ENCODE results near the gene RARRES2. TPM values are rescaled to one million over a fixed set of nuclear protein-coding genes. Genes with fewer than 3 reads are reported as not detected.

Gene RARRES2
- total RNA-seq, 1 donor from 2014 or later = 144 TPM

DNA sequence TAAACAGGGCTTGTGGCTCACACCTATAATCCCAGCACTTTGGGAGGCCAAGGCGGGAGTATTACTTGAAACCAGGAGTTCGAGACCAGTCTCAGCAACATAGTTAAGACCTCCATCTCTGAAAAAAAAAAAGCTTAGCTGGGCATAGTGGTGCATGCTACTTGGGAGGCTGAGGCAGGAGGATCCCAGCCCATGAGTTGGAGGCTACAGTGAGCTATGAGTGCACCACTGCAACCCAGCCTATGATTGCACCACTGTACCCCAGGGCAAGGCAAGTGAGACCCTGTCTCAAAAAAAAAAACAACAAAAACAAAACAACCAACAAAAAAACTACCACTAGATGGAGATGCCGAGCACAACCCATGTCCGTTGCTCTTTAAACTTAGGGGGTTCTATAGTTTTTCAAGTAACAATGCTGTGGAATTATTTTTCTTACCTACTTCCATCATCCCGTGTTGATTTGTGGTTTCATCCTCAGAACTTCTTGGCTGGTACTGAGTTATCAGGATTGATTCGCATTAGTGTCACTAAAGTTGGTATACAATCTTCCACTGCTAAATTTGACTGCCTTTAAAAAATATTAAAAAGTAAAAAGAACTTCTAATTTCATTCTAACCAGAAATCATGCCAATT lies 15.0 kb upstream of the RARRES2 start:
- DNase-seq (ENCODE audit: low spot score in 2 of 2) = no peak
- intact Hi-C loops (cut with DNase I) = loop anchor here (1.0 kb wide), 2 partner anchors 32 to 65 kb away; no protein-coding TSS in a partner anchor
- Histone ChIP-seq H3K4me3 (no peak overlapping the region), H3K27ac (no peak overlapping the region), H3K27me3 (no peaks in the 10 kb centered on the region), H3K4me1 (no peaks in the 10 kb centered on the region), H3K36me3 (no peaks in the 10 kb centered on the region), H3K9me3 (no peaks in the 10 kb centered on the region)
- TF ChIP-seq CTCF (IDR thresholded peaks at IDR 0.05) = peak; percentile 4 to 60 (median 42)

GRCh38 chr7:150355666-150356059 lies 14.2 kb upstream of the RARRES2 start:
- Histone ChIP-seq H3K4me1 (no peaks in the 10 kb centered on the region), H3K9me3 (no peaks in the 10 kb centered on the region), H3K27ac (no peak overlapping the region), H3K27me3 (no peaks in the 10 kb centered on the region), H3K4me3 (no peak overlapping the region), H3K36me3 (no peaks in the 10 kb centered on the region)
- TF ChIP-seq CTCF (IDR thresholded peaks at IDR 0.05) = no peak
- intact Hi-C loops (cut with DNase I) = loop anchor here (1.0 kb wide), 2 partner anchors 33 to 66 kb away; no protein-coding TSS in a partner anchor
- no peak for DNase-seq (ENCODE audit: low spot score in 2 of 2)

- no peaks in the 10 kb centered on the region for H3K27me3 ChIP-seq
- H3K4me3 ChIP-seq = no peak overlapping the region
- no peaks in the 10 kb centered on the region for H3K36me3 ChIP-seq
- no peak overlapping the region for H3K27ac ChIP-seq
- no peak for TF ChIP-seq CTCF (IDR thresholded peaks at IDR 0.05)
- no peaks in the 10 kb centered on the region for H3K4me1 ChIP-seq
- intact Hi-C loops (cut with DNase I) = no loop called here
- DNase-seq (ENCODE audit: low spot score in 2 of 2) = no peak
- H3K9me3 ChIP-seq = no peaks in the 10 kb centered on the region
Measured at GRCh38 chr7:150351587-150352194, 10.3 kb upstream of the RARRES2 start.

- Histone ChIP-seq H3K4me1 (peaks cover 2% of the 10 kb centered on the region in 2 donors), H3K27ac (no peak overlapping the region), H3K27me3 (no peaks in the 10 kb centered on the region), H3K4me3 (no peak overlapping the region), H3K36me3 (no peaks in the 10 kb centered on the region), H3K9me3 (no peaks in the 10 kb centered on the region)
- TF ChIP-seq CTCF (IDR thresholded peaks at IDR 0.05) = no peak
- no peak for DNase-seq (ENCODE audit: low spot score in 2 of 2)
- intact Hi-C loops (cut with DNase I) = no loop called here
Measured at GRCh38 chr7:150346922-150347321, 5.5 kb upstream of the RARRES2 start.

GRCh38 chr7:150345012-150345411 lies 3.6 kb upstream of the RARRES2 start:
- DNase-seq (ENCODE audit: low spot score in 2 of 2) = no peak
- no peak overlapping the region for H3K27ac ChIP-seq
- no peak overlapping the region for H3K4me3 ChIP-seq
- no peaks in the 10 kb centered on the region for H3K27me3 ChIP-seq
- H3K4me1 ChIP-seq = peaks cover 5 to 7% of the 10 kb centered on the region in 2 donors
- H3K36me3 ChIP-seq = no peaks in the 10 kb centered on the region
- no peaks in the 10 kb centered on the region for H3K9me3 ChIP-seq
- intact Hi-C loops (cut with DNase I) = no loop called here
- TF ChIP-seq CTCF (IDR thresholded peaks at IDR 0.05) = no peak

Data from ascending aorta (tissue), 2 donors.